ENCODE measurements around the gene SEC31B. TPM values are rescaled to one million over a fixed set of nuclear protein-coding genes. Genes with fewer than 3 reads are reported as not detected.
A peak's percentile ranks its signal among the peaks of the same experiment; 100 is the strongest.

Gene SEC31B
- total RNA-seq, 4 donors from 2014 or later, result 12.7 to 24.9 (median 17.5) TPM

GRCh38 chr10:100528921-100529474 lies 9.3 kb upstream of the SEC31B start:
- Histone ChIP-seq H3K36me3 (peaks cover 0 to 36% (median 6%) of the 10 kb centered on the region in 3 donors), H3K4me3 (peak overlapping the region; percentile 55 to 97 (median 82)), H3K27ac (peak overlapping the region; percentile 66 to 92 (median 86)), H3K4me1 (peaks cover 0 to 28% (median 12%) of the 10 kb centered on the region in 4 donors), H3K9me3 (no peaks in the 10 kb centered on the region), H3K27me3 (no peaks in the 10 kb centered on the region)
- WGBS, 2 donors, result 1% methylated on average over 18 of the region's 18 CpGs
- DNase-seq (ENCODE audit: low spot score in 2 of 2), result peak in 1 of 2 donors; percentile 9
- no peak for TF ChIP-seq EP300 (IDR thresholded peaks at IDR 0.05)
- TF ChIP-seq, protein P1, sequence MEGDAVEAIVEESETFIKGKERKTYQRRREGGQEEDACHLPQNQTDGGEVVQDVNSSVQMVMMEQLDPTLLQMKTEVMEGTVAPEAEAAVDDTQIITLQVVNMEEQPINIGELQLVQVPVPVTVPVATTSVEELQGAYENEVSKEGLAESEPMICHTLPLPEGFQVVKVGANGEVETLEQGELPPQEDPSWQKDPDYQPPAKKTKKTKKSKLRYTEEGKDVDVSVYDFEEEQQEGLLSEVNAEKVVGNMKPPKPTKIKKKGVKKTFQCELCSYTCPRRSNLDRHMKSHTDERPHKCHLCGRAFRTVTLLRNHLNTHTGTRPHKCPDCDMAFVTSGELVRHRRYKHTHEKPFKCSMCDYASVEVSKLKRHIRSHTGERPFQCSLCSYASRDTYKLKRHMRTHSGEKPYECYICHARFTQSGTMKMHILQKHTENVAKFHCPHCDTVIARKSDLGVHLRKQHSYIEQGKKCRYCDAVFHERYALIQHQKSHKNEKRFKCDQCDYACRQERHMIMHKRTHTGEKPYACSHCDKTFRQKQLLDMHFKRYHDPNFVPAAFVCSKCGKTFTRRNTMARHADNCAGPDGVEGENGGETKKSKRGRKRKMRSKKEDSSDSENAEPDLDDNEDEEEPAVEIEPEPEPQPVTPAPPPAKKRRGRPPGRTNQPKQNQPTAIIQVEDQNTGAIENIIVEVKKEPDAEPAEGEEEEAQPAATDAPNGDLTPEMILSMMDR (IDR thresholded peaks at IDR 0.05), result no peak
- TF ChIP-seq POLR2A (IDR thresholded peaks at IDR 0.05), result no peak

DNA sequence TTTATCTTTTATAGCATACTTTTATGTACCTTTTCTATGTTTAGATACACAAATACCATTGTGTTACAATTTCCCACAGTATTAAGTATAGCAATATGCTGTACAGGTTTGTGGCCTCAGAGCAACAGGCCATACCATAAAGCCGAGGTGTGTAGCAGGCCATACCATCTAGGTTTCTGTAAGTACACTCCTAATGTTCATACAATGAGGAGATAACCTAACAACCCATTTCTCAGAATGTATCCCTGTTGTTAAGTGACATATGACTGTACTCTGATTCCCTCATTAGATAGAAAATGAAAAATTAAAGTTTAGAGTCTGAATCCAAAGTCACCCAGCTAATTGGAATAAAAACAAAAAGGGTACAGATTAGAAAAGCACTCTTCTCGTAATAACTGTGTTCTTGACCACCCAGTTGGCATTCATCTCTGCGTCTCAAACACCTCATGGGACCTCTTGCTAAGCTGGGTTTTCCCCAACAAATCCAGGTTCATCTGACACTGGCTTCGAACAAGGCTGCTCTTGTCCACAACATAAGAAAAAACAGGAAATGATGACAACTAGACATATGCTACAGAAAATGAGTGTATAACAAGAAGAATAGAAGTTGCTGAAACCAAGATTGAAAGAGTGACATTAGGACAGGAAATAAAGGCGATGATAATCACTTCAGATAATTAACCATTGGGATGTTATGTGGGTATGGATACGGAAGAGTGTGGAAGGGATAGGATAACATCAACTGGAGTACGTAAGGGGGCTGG lies 8.6 kb upstream of the SEC31B start:
- peak overlapping the region; percentile 55 to 97 (median 82) for H3K4me3 ChIP-seq
- H3K9me3 ChIP-seq, result no peaks in the 10 kb centered on the region
- no peak for DNase-seq (ENCODE audit: low spot score in 2 of 2)
- H3K27me3 ChIP-seq, result no peaks in the 10 kb centered on the region
- H3K27ac ChIP-seq, result peak overlapping the region in 2 of 4 donors; percentile 66 to 92
- H3K4me1 ChIP-seq, result peaks cover 0 to 28% (median 12%) of the 10 kb centered on the region in 4 donors
- TF ChIP-seq, protein P1 (IDR thresholded peaks at IDR 0.05), result no peak
- TF ChIP-seq POLR2A (IDR thresholded peaks at IDR 0.05), result no peak
- TF ChIP-seq EP300 (IDR thresholded peaks at IDR 0.05), result no peak
- 32 to 42% methylated on average over 7 of the region's 7 CpGs for WGBS, 2 donors
- H3K36me3 ChIP-seq, result peaks cover 0 to 43% (median 6%) of the 10 kb centered on the region in 3 donors

DNA sequence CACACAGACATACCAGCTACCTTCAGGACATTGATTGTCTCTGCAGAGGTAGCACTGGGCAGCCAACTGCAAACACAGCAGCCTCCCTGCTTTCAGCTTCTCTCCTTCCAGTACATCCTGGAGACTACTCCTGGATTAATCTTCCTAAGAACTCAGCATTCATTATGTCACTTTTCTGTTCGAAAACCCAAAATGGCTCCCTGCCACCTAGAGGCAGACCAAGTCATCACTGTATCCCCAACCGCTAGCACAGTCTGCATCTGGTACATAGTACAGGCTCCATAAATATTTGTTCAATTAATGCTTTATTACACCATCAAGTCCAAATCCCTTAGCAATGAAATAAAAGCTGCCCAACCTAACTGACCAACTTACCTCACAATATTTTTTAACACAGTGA lies 5.0 kb upstream of the SEC31B start:
- DNase-seq (ENCODE audit: low spot score in 2 of 2), result no peak
- H3K27ac ChIP-seq, result no peak overlapping the region
- TF ChIP-seq POLR2A (IDR thresholded peaks at IDR 0.05) (no peak), EP300 (IDR thresholded peaks at IDR 0.05) (no peak)
- TF ChIP-seq, protein P1 (IDR thresholded peaks at IDR 0.05), result no peak
- H3K27me3 ChIP-seq, result peaks cover 0 to under 1% of the 10 kb centered on the region in 2 donors
- H3K4me3 ChIP-seq, result no peak overlapping the region
- H3K36me3 ChIP-seq, result peaks cover 0 to 59% (median 6%) of the 10 kb centered on the region in 3 donors
- H3K9me3 ChIP-seq, result no peaks in the 10 kb centered on the region
- H3K4me1 ChIP-seq, result peaks cover 0 to 25% (median 16%) of the 10 kb centered on the region in 4 donors
- WGBS, 2 donors, result 78 to 84% methylated on average over 2 of the region's 2 CpGs

GRCh38 chr10:100524206-100524605 lies 4.5 kb upstream of the SEC31B start:
- Histone ChIP-seq H3K4me1 (peaks cover 0 to 30% (median 21%) of the 10 kb centered on the region in 4 donors), H3K4me3 (no peak overlapping the region), H3K27me3 (peaks cover 0 to 5% of the 10 kb centered on the region in 2 donors), H3K36me3 (peaks cover 0 to 59% (median 6%) of the 10 kb centered on the region in 3 donors), H3K9me3 (no peaks in the 10 kb centered on the region), H3K27ac (no peak overlapping the region)
- no peak for DNase-seq (ENCODE audit: low spot score in 2 of 2)
- TF ChIP-seq EP300 (IDR thresholded peaks at IDR 0.05) (no peak), POLR2A (IDR thresholded peaks at IDR 0.05) (no peak)
- TF ChIP-seq, protein P1 (IDR thresholded peaks at IDR 0.05), result no peak
- 76 to 82% methylated on average over 6 of the region's 6 CpGs for WGBS, 2 donors

DNA sequence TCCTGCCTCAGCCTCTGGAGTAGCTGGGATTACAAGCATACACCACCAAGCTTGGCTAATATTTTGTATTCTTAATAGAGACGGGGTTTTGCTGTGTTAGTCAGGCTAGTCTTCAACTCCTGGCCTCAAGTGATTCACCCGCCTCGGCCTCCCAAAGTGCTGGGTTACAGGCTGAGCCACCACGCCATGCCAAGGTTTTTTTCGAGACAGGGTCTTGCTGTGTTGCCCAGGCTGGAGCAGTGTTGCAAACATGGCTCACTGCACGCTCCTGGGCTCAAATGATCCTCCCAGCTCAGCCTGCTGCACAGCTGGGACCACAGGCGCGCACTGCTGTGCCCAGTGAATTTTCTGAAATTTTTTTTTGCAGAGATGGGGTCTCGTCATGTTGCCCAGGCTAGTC lies 3.3 kb upstream of the SEC31B start:
- Histone ChIP-seq H3K36me3 (peaks cover 0 to 59% (median 6%) of the 10 kb centered on the region in 3 donors), H3K9me3 (no peaks in the 10 kb centered on the region), H3K4me3 (no peak overlapping the region), H3K27ac (no peak overlapping the region), H3K4me1 (peaks cover 0 to 26% (median 19%) of the 10 kb centered on the region in 4 donors), H3K27me3 (peaks cover 0 to 10% of the 10 kb centered on the region in 2 donors)
- DNase-seq (ENCODE audit: low spot score in 2 of 2), result no peak
- TF ChIP-seq, protein P1 (IDR thresholded peaks at IDR 0.05), result no peak
- TF ChIP-seq POLR2A (IDR thresholded peaks at IDR 0.05), result no peak
- no peak for TF ChIP-seq EP300 (IDR thresholded peaks at IDR 0.05)
- WGBS, 2 donors, result 91 to 98% methylated on average over 9 of the region's 9 CpGs

Data from tibial nerve (tissue), 4 donors.